K562 (cell line): ENCODE measurements around the gene RHO. TPM values are rescaled to one million over a fixed set of nuclear protein-coding genes. Genes with fewer than 3 reads are reported as not detected.

Experiments used
- ATAC-seq: fragments of 200-7000 bp; cut with Tn5 transposase; 3 replicates; pipeline ENCODE4 v1.9.1; 2020; ENCODE audit warnings: moderate library complexity
- BruUV-seq: library from RNA; stranded (reverse); fragments of 400-500 nt; replicated peaks from 2 replicates; lab custom pipeline; 2021; lab: Mats Ljungman, UMichigan
- CTCF ChIA-PET: fragments of 300-600 bp; formaldehyde crosslinking; extraction: SDS; loops from one replicate; lab custom pipeline; 2021; ENCODE audit warnings: low intra/inter-chr PET ratio; lab: Yijun Ruan, JAX
- POLR2A ChIA-PET: fragments of 300-600, 350-650 bp; sonication (Branson Sonifier 250); formaldehyde crosslinking; extraction: SDS; loops from one replicate; lab custom pipeline; 2021; ENCODE audit warnings: antibody characterized with exemption, inconsistent platforms; lab: Yijun Ruan, JAX
- DNase-seq, 4 experiments: peaks; one replicate each; pipeline versions ENCODE4 v3.0.0 to v3.0.0-alpha.2; 2011 to 2018; ENCODE audit warnings: low spot score in 3 of 4, mixed read lengths in 3 of 4; ENCODE audit errors: extremely low read depth in 1 of 4
- FAIRE-seq: peaks from 2 replicates; lab custom pipeline; 2011; peaks lifted over from hg19 to GRCh38; lab: Jason Lieb, UNC
- H2AFZ ChIP-seq: 2 replicates; pipeline ENCODE4 v1.6.0; 2011; ENCODE audit warnings: low read depth, low read length, control low read depth, inconsistent platforms
- H3K27ac ChIP-seq: fragments of 200-600 bp; 3 replicates; pipeline ENCODE4 v1.8.0; 2011; ENCODE audit warnings: low read depth, mild to moderate bottlenecking, control low read depth, inconsistent platforms, low read length, moderate library complexity, mixed read lengths; ENCODE audit errors: extremely low read depth
- H3K27me3 ChIP-seq, 2 experiments: fragments of 300-600 bp in 1 of 2; 2 replicates in 1 of 2; 3 replicates in 1 of 2; pipeline versions ENCODE4 v1.6.0 to v1.8.0; 2011; ENCODE audit warnings: inconsistent platforms in 2 of 2, low read length in 2 of 2, mild to moderate bottlenecking in 1 of 2, mixed read lengths in 1 of 2, moderate library complexity in 1 of 2; ENCODE audit not compliant: control insufficient read depth in 2 of 2, insufficient read depth in 2 of 2
- H3K36me3 ChIP-seq: fragments of 300-600 bp; 3 replicates; pipeline ENCODE4 v1.8.0; 2011; ENCODE audit warnings: mild to moderate bottlenecking, low read length, inconsistent platforms; ENCODE audit not compliant: control insufficient read depth, insufficient read depth
- H3K4me1 ChIP-seq, 2 experiments: fragments of 200-600 bp in 1 of 2; replicated peaks in 1 of 2; 2 replicates in 1 of 2; 3 replicates in 1 of 2; pipeline versions ENCODE4 v1.5.1 to v1.8.0; 2011; ENCODE audit warnings: inconsistent platforms in 2 of 2, low read length in 2 of 2, mild to moderate bottlenecking in 1 of 2, mixed read lengths in 1 of 2, moderate library complexity in 1 of 2; ENCODE audit not compliant: control insufficient read depth in 2 of 2, insufficient read depth in 2 of 2
- H3K4me2 ChIP-seq: 2 replicates; pipeline ENCODE4 v1.6.1; 2011; ENCODE audit warnings: low read length, control low read depth, inconsistent platforms, mixed read lengths; ENCODE audit not compliant: insufficient read depth
- H3K4me3 ChIP-seq: fragments of 200-600 bp; sonication (generic), shearing (Covaris generic); 2 replicates; pipeline ENCODE4 v1.5.1; 2016; ENCODE audit warnings: control low read depth, inconsistent platforms
- H3K79me2 ChIP-seq: fragments of 200-600 bp; 3 replicates; pipeline ENCODE4 v1.8.0; 2011; ENCODE audit warnings: low read length, inconsistent platforms; ENCODE audit not compliant: control insufficient read depth, insufficient read depth
- H3K9ac ChIP-seq, 2 experiments: 2 replicates each; pipeline versions ENCODE4 v1.6.0 to v1.6.1; 2011; ENCODE audit warnings: low read depth in 2 of 2, low read length in 2 of 2, control low read depth in 1 of 2, inconsistent platforms in 1 of 2, mild to moderate bottlenecking in 1 of 2, mixed read lengths in 1 of 2; ENCODE audit not compliant: insufficient read depth in 1 of 2
- H3K9me1 ChIP-seq: one replicate; pipeline ENCODE4 v1.6.0; 2011; ENCODE audit warnings: inconsistent platforms, mild to moderate bottlenecking, low read length, moderate library complexity; ENCODE audit not compliant: control insufficient read depth, insufficient read depth
- H3K9me3 ChIP-seq: replicated peaks from 2 replicates; pipeline ENCODE4 v1.5.1; 2011; ENCODE audit warnings: low read depth, low read length, inconsistent platforms; ENCODE audit not compliant: control insufficient read depth, insufficient read depth
- H4K20me1 ChIP-seq: replicated peaks from 2 replicates; pipeline ENCODE4 v1.6.1; 2011; ENCODE audit warnings: low read length, inconsistent platforms, mixed read lengths; ENCODE audit not compliant: control insufficient read depth, insufficient read depth
- ARID1B ChIP-seq: fragments of 450-650 bp; IDR thresholded peaks from 2 replicates; pipeline ENCODE4 v1.6.1; 2016; ENCODE audit warnings: antibody characterized with exemption, mild to moderate bottlenecking, inconsistent platforms
- ASH1L ChIP-seq: fragments of 450-650 bp; IDR thresholded peaks from 2 replicates; pipeline ENCODE4 v1.6.1; 2018; ENCODE audit warnings: borderline replicate concordance, mild to moderate bottlenecking, low read depth; ENCODE audit not compliant: partially characterized antibody
- BRD4 ChIP-seq: fragments of 200-600 bp; sonication (generic); IDR thresholded peaks from 2 replicates; pipeline ENCODE4 v1.6.1; 2017; ENCODE audit warnings: inconsistent platforms
- EHMT2 ChIP-seq: fragments of 450-650 bp; IDR thresholded peaks from 2 replicates; pipeline ENCODE4 v1.6.1; 2018; ENCODE audit warnings: antibody characterized with exemption
- HINFP ChIP-seq: fragments of 450-650 bp; conservative IDR thresholded peaks from 2 replicates; pipeline ENCODE4 v1.6.1; 2016; ENCODE audit warnings: missing genetic modification characterization, low read depth, mild to moderate bottlenecking, control low read depth, missing compliant biosample characterization
- IFI16 ChIP-seq: fragments of 250-450 bp; sonication (Bioruptor Pico); IDR thresholded peaks from 2 replicates; pipeline ENCODE4 v2.1.2; 2022; ENCODE audit warnings: mild to moderate bottlenecking, inconsistent platforms
- JUND ChIP-seq, 2 experiments: IDR thresholded peaks; 2 replicates in 1 of 2; 3 replicates in 1 of 2; pipeline ENCODE4 v1.6.1; 2011; ENCODE audit warnings: borderline replicate concordance in 2 of 2, low read depth in 2 of 2, low read length in 2 of 2, improper control_type of control experiment in 1 of 2, missing biosample characterization in 1 of 2, missing genetic modification characterization in 1 of 2, missing genetic modification reagents in 1 of 2
- KDM2B ChIP-seq: fragments of 250-450 bp; sonication (Bioruptor Pico); IDR thresholded peaks from 2 replicates; pipeline ENCODE4 v1.8.0; 2021; ENCODE audit warnings: mild to moderate bottlenecking, moderate library complexity
- PTTG1 ChIP-seq: fragments of 450-650 bp; IDR thresholded peaks from 2 replicates; pipeline ENCODE4 v1.6.1; 2016; ENCODE audit warnings: low read depth, mild to moderate bottlenecking, missing genetic modification characterization, missing compliant biosample characterization
- SRSF9 ChIP-seq: fragments of 200-400 bp; formaldehyde crosslinking; IDR thresholded peaks from 2 replicates; pipeline ENCODE4 v1.6.1; 2017; ENCODE audit warnings: low read depth, low read length, borderline replicate concordance
- ZBTB33 ChIP-seq: sonication (generic); formaldehyde crosslinking; IDR thresholded peaks from 2 replicates; pipeline ENCODE4 v1.8.1; 2023; ENCODE audit warnings: mild to moderate bottlenecking, missing genetic modification reagents
- ZNF584 ChIP-seq: fragments of 200-800 bp; sonication (Bioruptor generic); IDR thresholded peaks from 2 replicates; pipeline ENCODE4 v1.6.1; 2016; ENCODE audit warnings: low read depth, mild to moderate bottlenecking, missing genetic modification characterization, missing compliant biosample characterization
- WGBS: fragments of 100-300 bp; shearing (Covaris generic); methylation state at CpG from one replicate; pipeline ENCODE4 v1.1.6; 2016; ENCODE audit warnings: low coverage, mixed read lengths; ENCODE audit not compliant: insufficient coverage; ENCODE audit errors: missing lambda C conversion rate; 5-methylcytosine and 5-hydroxymethylcytosine counted together
- in situ Hi-C: fragments of 300-500 bp; cut with MboI; formaldehyde crosslinking; loops from 4 replicates; pipeline ENCODE4 v1.15.0; 2018; ENCODE audit warnings: inconsistent platforms, mixed read lengths
- intact Hi-C: fragments of 100-400 bp; cut with micrococcal nuclease; formaldehyde crosslinking; loops from 2 replicates; pipeline ENCODE4 v1.14.2; 2022
- polyA plus RNA-seq, 8 experiments: library from polyadenylated mRNA; depleted of rRNA in 4 of 8; stranded (reverse) in 5 of 8; unstranded in 3 of 8; fragments of >200 nt; fragmentation: Nextera tagmentation in 2 of 8; fragmentation: Illumina TruSeq in 1 of 8; extraction: Ambion mirVana in 2 of 8; extraction: Trizol in 1 of 8; gene quantifications; 2 replicates each; pipeline versions ENCODE4 v1.2.1 to v1.2.3, GENCODE V29; 2011 to 2014; ENCODE audit warnings: inconsistent platforms in 1 of 8, missing spikeins in 1 of 8
- total RNA-seq, 7 experiments: library from RNA; depleted of rRNA in 6 of 7; stranded (reverse); fragments of >200 nt in 6 of 7; fragmentation: Illumina TruSeq in 2 of 7; extraction: Trizol in 2 of 7; gene quantifications; 2 replicates each; pipeline versions ENCODE4 v1.2.1 to v1.2.3, GENCODE V29; 2011 to 2021; ENCODE audit warnings: low replicate concordance in 1 of 7

The RHO gene
- total and polyA plus RNA-seq, 9 of the 15 experiments (the other 6 are each of a cell fraction or from before 2014, with no cell fraction given) = not detected

- DNase-seq (no peak), ATAC-seq (no peak), FAIRE-seq (no peak)
- H3K4me1 ChIP-seq = peaks cover 0 to 7% of the 10 kb centered on the region in 2 experiments; a peak in 2 of 5 replicates
- POLR2A ChIA-PET = no interaction called here
- no peaks in the 10 kb centered on the region for H4K20me1 ChIP-seq
- TF ChIP-seq IFI16 (CRISPR knock-in tag) (no peak), PTTG1 (tag) (no peak), ASH1L (no peak), ZNF584 (no peak), BRD4 (no peak), KDM2B (CRISPR knock-in tag) (no peak), HINFP (tag) (no peak), JUND (IDR thresholded peaks at IDR 0.05; ENCODE audit: borderline replicate concordance, low read depth, low read length) (no peak), JUND (tag; IDR thresholded peaks at IDR 0.05; ENCODE audit: borderline replicate concordance, low read depth, low read length) (no peak), SRSF9 (no peak), ZBTB33 (no peak), EHMT2 (no peak), ARID1B (no peak)
- CTCF ChIA-PET = no interaction called here
- intact Hi-C loops (no loop called here), in situ Hi-C loops (no loop called here)
- H3K4me2 ChIP-seq = no peak overlapping the region
- no peaks in the 10 kb centered on the region for H3K9me3 ChIP-seq
- H3K9me1 ChIP-seq = no peaks in the 10 kb centered on the region
- H3K27ac ChIP-seq = no peak overlapping the region
- no peaks in the 10 kb centered on the region for H3K36me3 ChIP-seq
- H3K79me2 ChIP-seq = no peaks in the 10 kb centered on the region
- H3K9ac ChIP-seq = no peak overlapping the region; a peak in 1 of 4 replicates
- H3K27me3 ChIP-seq = peaks cover 4 to 26% of the 10 kb centered on the region in 2 experiments; a peak in 2 of 5 replicates
- H3K4me3 ChIP-seq = no peak overlapping the region
- no TSS peak for BruUV-seq
- WGBS = 11% methylated on average over 7 of the region's 12 CpGs
- H2AFZ ChIP-seq = no peak overlapping the region
Measured at GRCh38 chr3:129529436-129530210, 1.2 kb downstream of the RHO start.
